Measurements from ENCODE around the gene TOMM40. TPM values are rescaled to one million over a fixed set of nuclear protein-coding genes. Genes with fewer than 3 reads are reported as not detected.

TOMM40 gene
- total and polyA plus RNA-seq, 9 of the 15 experiments (the other 6 are each of a cell fraction or from before 2014, with no cell fraction given), result 0.89 to 290 (median 160) TPM

- TF ChIP-seq TOE1 (IDR thresholded peaks at IDR 0.05; ENCODE audit: borderline replicate concordance) (no peak), TOE1 (CRISPR knock-in tag; IDR thresholded peaks at IDR 0.05; ENCODE audit: borderline replicate concordance, low read depth) (no peak), C11orf30 (IDR thresholded peaks at IDR 0.05; ENCODE audit: low read depth) (peak; percentile 83), ARID3A (IDR thresholded peaks at IDR 0.05; ENCODE audit: borderline replicate concordance, low read depth, low read length) (peak; percentile 78; the same call in 1 of the 2 replicates), HMGXB4 (CRISPR knock-in tag; IDR thresholded peaks at IDR 0.05) (peak; percentile 91), MED1 (CRISPR knock-in tag; IDR thresholded peaks at IDR 0.05; ENCODE audit: borderline replicate concordance) (no peak), ESRRA (IDR thresholded peaks at IDR 0.05; ENCODE audit: borderline replicate concordance, low read depth) (peak; percentile 68), ZNF395 (CRISPR knock-in tag; IDR thresholded peaks at IDR 0.05) (0 out of 2 replicates have a peak, but pooled peaks have one; percentile 34), CEBPZ (IDR thresholded peaks at IDR 0.05; ENCODE audit: borderline replicate concordance, low read depth, low read length) (peak; percentile 91), CREB1 (IDR thresholded peaks at IDR 0.05) (peak; percentile 39; the same call in 1 of the 2 replicates), CREB1 (CRISPR knock-in tag; IDR thresholded peaks at IDR 0.05) (peak; percentile 62; the same call in 1 of the 2 replicates), MBD2 (IDR thresholded peaks at IDR 0.05; ENCODE audit: borderline replicate concordance, low read depth) (peak; percentile 99), SAP30 (IDR thresholded peaks at IDR 0.05; ENCODE audit: borderline replicate concordance, insufficient read depth, low read depth, low read length, poor library complexity, severe bottlenecking) (peak; percentile 94)
These were observed at the start of gene TOMM40 (continued) for GRCh38 chr19:44891016-44891882.

All from K562 (cell line).